LNCaP clone FGC (cell line): Measurements from ENCODE around the gene EFCAB7.
A peak's percentile ranks its signal among the peaks of the same experiment; 100 is the strongest.

Source experiments
- DNase-seq: peaks from one replicate; pipeline ENCODE4 v3.0.0-alpha.2; 2011; ENCODE audit warnings: low read depth
- H3K4me3 ChIP-seq: 2 replicates; pipeline ENCODE4 v1.5.1; 2011; ENCODE audit warnings: mild to moderate bottlenecking, low read depth, low read length, control low read depth
- CTCF ChIP-seq: IDR thresholded peaks from 2 replicates; pipeline ENCODE4 v1.5.1; 2012; ENCODE audit warnings: mild to moderate bottlenecking; ENCODE audit not compliant: control insufficient read depth, insufficient read depth; ENCODE audit errors: extremely low read depth

Gene EFCAB7

GRCh38 chr1:63612971-63613370 is 89.6 kb downstream of the EFCAB7 start:
- no peak for TF ChIP-seq CTCF
- no peak for DNase-seq
- no peak overlapping the region for H3K4me3 ChIP-seq

GRCh38 chr1:63615768-63616420 is 92.6 kb downstream of the EFCAB7 start:
- H3K4me3 ChIP-seq = no peak overlapping the region
- TF ChIP-seq CTCF = peak; percentile 76

GRCh38 chr1:63617450-63617849 is 94.1 kb downstream of the EFCAB7 start:
- TF ChIP-seq CTCF = no peak
- no peak for DNase-seq
- H3K4me3 ChIP-seq = no peak overlapping the region

More at GRCh38 chr1:63615768-63616420, 92.6 kb downstream of the EFCAB7 start:
- peak; percentile 41 for DNase-seq

- no peak for TF ChIP-seq CTCF
- no peak overlapping the region for H3K4me3 ChIP-seq
- no peak for DNase-seq
These were observed 94.7 kb downstream of the EFCAB7 start for GRCh38 chr1:63618011-63618410.

GRCh38 chr1:63619558-63619957 is 96.2 kb downstream of the EFCAB7 start:
- DNase-seq = no peak
- TF ChIP-seq CTCF = no peak
- H3K4me3 ChIP-seq = no peak overlapping the region

GRCh38 chr1:63620671-63621070 is 97.3 kb downstream of the EFCAB7 start:
- no peak for DNase-seq
- TF ChIP-seq CTCF = no peak
- H3K4me3 ChIP-seq = no peak overlapping the region

GRCh38 chr1:63621075-63621474 is 97.8 kb downstream of the EFCAB7 start:
- TF ChIP-seq CTCF = no peak
- no peak for DNase-seq
- H3K4me3 ChIP-seq = no peak overlapping the region
